Suppressor macrophage treated with lipopolysaccharide for 1 hour (primary cell): ENCODE measurements around the gene FAM53A.

ENCODE experiments used
- DNase-seq, 3 donors: peaks; one replicate each; pipeline ENCODE4 v3.0.0-alpha.2; 2020 to 2022

FAM53A gene

DNA sequence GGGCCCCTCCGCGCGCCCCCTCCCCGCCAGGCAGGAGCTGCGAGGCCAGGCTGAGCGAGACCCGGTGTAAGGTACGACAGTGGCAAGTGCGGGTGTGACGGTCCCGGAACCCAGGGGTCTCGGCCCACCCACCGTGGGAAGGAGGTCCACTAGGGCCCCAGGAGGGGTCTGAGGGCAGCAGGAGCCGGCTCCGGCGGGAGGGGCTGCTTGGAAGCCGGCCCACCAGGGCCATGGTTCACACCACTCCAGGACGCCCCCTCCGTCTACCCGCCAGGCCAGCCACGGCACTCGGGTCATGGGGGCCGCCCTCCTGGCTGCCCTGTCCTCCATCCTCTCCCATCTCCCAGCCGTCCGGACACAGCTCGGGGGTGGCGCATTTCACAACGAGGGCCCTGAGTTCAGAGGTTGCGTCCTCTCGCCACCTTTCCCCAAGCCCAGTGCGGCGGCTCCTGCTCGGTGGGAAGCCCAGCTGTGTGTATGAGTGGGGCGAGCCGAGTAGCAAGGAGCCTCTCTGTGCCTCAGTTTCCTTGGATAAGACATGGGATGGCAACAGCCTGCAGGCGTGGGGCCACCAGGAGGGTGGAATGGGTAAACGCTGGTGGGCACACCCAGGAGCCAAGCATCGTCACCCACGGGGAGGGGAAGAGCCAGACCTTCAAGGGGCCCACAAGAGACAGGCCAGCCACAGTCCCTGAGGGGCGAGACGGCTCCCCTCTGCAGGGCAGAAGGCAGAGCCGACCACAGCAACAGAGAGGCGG, 81.3 kb downstream of the FAM53A start:
- DNase-seq, result no peak

DNA sequence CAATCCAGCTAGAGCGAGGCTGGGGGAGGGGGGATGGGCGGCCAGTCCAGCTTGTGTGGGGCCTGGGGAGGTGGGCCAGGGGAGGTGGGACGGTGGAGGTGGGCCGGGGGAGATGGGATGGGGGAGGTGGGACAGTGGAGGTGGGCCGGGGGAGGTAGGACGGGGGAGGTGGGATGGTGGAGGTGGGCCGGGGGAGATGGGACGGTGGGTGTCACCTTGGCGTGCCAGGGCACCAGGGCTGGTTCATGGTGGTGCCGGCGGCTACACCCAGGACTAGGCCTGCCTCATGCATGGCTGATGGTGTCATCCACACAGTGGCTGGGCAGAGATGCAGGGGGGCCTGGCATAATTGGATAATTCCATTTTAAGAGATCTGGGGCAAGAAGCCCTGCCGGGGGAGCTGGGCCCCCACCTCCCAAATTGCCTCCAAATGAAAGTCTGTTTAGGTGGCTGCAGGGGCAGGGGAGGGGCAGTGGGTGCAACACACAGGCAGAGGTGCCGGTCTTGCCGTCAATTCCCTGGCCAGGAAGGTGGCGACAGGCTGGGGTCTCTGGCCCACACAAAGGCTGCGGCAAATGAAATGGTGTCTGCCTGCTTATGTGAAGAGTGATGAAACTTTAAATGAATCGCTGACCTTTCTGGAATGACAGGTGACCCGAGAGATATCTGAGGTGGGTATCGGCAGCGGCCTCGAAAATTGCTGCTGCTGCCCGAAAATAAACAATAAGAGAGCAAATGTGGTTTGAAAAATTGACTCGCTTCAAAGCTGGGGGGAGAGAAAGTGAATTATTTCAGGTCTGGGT, 82.1 kb downstream of the FAM53A start:
- no peak for DNase-seq

DNA sequence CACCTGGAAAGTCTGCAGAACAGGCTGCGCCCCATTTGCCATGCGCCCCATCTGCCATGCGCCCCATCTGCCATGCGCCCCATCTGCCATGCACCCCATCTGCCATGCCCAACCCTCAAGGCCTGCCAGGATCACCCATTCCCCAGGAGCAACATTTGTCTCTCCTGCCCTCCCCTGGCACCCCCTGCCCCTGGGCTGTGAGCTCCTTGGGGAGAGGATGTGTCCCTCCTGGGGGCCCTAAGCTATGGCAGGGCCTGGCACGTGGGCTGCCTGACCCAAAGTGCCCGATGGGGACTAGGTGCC, 82.6 kb downstream of the FAM53A start:
- DNase-seq, result no peak

DNA sequence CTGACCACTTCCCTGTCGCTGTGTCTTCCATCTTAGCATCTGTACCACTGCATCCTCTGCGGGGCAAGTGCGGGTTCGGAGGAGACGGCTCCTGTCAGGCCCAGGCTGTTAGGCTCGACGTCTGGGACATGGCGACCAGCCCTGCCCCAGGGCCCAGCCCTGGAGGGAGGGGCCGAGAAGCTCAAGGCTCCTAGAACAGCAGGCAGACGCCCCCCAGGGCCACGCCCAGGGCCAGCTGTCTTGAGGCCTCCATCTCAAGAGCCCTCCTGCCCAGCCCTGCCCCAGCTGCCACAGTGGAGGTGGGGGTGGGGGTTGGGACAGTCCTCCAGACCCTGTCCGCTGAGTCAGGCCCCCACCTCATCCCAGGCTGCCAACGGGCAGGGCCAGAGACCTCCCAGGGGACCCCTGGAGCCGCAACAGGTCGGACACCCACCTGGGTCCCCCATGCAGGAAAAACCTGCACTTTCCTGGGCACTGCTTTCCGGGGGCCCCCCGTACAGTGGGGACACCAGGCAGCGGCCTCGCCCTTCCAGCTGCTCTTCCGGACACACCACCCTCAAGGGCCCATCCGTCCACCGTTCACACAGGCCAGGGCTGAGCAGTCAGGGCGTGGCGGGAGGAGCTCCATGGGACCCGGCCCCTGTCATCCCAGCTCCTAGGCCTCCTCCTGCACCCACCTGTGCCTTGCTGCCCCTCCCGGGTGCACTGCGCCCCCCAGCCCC, 83.1 kb downstream of the FAM53A start:
- no peak for DNase-seq

DNA sequence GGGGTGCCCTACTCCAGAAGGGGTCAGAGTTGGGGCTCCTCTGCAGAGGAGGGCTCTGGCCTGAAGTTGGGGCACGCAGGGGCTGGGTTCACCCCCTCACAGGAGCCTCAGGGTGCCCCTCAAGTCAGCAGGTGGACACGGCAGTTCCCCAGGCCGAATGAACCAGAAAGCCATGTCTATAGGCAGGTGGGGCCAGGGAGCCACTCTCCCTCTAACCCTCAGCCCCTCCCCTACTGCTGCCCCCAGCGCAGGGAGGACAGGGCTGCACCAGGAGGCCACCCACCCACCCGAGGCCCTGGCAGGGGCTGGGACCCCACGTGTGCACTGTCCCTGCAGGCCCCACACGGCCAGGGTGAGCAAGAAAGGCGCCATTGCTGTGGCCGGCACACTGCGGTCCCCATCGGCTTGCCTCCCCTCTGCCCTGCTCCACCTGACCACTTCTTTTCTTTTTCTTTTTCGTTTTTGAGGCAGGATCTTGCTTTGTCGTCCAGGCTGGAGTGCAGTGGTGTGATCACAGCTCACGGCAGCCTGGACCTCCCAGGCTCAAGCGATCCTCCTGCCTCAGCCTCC, 83.8 kb downstream of the FAM53A start:
- DNase-seq, result no peak

DNA sequence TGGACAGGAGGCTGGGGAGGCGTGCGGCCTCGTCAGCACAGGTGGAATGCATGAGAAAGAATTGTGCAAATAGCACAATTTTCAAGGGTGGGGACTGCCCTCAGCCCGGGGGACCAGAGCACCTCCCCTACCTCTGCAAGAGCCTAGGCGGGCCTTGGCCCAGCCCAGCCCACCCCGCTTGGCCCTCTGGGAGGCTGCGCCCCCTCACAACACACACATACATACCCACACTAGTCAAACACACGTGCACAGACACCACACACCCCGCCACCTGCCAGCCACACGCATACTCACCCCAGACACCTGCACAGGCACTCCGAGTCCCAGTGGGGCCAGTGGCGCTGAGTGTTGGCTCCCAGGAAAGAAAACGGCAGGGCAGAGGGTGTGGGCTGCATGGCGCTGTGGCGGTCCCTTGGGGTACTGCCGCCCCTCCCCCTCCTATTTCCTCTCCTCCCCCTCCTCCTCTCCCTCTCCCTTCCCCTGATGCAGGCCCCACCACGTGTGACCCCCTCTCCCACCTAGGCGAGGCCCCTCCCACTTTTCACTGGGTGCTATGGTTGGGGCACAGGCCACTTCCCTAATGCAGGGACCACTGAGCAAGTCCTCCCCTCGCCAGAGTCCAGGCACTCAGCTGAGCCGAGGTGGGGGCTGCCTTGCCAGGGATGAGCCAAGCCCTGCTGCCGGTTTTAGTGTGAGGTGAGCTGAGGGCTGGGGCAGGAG, 84.5 kb downstream of the FAM53A start:
- no peak for DNase-seq

DNA sequence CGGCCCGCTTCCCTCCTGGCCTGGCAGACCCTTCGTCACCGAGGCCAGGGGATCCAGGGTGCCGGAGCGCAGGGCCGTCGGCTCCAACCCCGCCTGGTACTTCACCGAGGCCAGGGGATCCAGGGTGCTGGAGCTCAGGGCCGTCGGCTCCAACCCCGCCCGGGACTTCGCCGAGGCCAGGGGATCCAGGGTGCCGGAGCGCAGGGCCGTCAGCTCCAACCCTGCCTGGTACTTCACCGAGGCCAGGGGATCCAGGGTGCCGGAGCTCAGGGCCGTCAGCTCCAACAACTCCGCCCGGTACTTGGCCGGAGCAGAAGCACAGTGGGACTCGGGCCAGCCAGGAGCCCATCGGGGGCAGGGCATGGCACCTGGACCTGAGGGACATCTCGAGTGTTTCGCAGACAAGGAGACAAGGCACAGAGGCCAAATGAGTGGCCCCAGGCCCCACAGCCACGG, 85.1 kb downstream of the FAM53A start:
- no peak for DNase-seq

DNA sequence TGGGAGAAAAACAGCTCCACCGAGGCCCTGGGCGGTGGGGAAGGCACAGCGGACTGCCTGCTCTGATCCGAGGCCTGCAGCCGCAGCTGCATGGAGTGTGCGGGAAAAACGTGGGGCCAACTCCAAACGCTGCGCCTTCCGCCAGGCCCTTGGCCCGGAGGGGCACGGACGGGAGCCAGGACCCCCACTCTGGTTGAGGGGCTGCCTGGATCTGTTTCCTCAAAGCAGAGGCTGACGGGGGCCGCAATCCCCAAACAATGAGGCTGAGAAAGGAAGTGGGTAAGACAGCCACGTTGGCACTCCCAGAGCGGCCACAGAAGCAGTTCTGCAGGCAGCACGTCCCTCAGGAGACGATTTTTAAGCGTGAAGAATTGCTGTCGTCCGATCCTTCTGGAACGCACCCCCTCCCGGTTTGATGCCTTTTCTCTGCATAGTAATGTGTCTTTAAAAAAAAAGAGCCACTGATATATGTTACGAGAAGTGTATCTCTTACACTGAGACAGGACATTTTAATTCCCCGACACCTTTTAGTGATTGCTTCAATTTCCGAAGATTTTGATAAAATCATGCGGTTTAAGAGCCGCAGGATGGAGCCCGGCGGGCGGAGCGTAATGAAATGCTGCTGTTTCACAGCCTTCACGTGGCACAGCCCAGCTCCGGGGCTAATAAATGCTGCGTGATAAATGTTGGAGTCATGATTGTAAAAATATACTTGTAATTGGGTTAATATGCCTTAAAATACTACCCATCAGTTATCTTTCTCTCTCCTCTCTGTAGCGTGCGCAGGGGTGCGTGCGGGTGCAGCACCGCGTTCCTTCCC, 85.7 kb downstream of the FAM53A start:
- no peak for DNase-seq

DNA sequence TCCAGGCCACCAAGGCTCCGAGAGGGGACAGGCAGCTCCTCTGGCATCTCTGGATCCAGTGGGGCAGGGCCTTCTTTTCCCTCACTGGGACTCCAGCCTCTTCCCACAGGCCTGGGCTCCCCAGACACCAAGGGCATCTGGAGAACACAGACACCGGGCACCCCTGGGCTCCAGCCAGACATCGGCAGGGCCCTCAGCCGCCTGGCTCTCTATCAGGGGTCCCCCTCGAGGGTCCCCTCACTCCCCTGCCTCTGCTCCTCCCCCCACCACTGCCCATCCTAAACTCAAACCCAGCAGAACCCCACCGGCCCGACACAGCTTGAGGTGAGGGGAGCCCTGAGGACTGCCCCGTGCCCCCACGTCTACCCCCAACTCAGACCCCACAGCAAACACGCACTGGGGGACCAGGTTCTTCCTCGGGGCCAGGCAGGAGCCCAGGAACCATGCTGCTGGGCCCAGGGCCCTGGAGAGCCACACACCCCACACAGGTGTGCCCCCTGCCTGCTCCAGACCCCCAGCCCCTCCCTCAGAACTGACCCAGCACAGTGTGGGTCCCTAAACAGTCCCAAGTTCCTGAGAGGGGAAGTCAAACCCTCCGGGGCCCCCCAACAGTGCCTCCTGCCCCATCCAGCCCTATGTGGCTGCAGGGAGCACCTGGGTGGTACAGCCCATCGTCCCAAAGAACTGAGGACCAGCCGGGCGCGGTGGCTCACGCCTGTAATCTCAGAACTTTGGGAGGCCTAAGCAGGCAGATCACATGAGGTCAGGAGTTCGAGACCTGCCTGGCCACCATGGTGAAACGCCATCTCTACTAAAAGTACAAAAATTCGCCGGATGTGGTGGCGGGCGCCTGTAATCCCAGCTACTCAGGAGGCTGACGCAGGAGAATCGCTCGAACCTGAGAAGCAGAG, 86.8 kb downstream of the FAM53A start:
- DNase-seq, result no peak

DNA sequence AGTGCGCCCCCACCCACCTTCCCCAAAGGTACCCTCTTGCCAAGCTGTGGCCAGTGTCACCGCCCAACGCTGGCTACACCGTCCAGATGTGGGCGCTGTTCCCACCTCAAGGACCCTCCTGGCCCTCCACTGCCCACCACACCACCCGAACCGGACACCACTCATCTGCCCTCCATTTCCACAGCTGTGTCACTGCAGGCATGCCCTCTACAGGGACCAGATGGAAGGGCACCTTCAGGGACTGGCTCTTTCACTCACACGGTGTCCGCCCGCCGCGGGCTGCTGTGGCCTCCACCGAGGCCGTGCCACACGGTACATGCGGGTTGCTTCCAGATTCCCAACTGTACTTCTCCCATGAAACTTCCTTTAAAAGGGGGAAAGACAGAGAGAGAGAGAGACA, 87.7 kb downstream of the FAM53A start:
- DNase-seq, result no peak

DNA sequence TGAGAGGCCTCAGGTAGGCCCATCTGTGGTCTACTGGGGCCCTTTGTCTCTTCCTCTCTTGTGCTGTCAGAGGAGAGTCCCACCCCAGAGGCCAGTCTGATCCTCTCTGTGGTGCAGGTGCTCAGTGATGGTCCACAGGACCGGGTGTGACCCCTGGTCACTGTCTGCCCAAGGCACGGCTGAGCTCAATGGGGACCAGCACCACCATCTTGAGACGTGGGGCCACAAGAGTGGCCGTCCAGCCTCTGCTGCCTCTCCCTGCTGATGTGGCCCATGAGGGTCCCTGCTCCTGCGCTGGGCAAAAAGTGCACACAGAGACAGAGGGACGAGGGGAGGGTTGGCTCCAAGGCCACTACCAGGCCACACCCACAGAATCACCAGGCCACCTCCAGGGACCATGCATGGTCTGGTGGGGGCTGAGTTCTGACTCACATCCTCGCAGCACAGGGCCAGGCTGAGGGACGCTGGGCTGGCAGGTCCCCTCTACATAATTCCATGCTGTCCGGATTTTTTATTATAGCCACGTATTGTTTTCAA, 88.3 kb downstream of the FAM53A start:
- DNase-seq, result no peak

DNA sequence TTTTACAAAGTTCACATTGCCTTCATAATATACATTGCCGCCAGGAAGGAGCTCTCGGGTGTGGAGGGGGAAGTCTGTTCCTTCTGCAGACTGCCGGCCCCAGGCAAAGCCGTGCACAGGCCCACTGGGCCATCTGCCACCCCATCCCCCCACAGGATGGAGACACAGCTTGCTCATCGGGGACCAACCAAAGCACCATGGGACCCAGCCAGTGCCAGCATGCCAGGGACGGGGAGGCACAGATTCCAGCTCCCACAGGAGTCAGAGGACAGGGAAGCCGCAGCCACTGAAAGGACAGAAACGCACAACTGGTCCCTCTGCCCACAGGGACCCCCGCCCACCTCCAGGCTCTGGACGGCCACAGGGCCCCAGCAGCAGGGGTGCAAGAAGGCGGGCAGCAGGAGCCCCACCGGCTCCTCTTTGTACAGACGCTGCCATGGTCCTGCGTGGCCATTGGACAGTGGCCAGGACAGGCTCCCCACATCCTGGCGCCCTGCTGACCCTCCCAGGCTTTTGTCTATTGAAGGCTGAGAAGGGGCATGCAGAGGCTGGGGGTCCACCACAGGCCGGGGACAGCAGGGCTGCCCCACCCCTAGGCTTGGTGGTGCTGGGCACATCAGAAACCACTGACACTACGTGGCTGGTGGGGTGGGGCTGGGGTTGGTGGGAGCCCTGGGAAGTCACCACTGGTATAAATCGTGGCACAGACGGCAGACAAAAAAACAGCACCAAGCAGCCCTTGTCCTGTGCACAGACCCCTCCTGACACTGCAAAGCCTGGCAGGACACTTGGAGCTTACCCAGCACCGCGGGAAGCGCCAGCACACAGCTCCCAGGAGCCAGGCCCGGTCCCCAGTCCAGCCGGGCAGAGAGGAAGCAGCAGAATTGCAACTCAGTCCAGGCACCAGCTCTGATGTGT, 89.0 kb downstream of the FAM53A start:
- DNase-seq, result no peak

DNA sequence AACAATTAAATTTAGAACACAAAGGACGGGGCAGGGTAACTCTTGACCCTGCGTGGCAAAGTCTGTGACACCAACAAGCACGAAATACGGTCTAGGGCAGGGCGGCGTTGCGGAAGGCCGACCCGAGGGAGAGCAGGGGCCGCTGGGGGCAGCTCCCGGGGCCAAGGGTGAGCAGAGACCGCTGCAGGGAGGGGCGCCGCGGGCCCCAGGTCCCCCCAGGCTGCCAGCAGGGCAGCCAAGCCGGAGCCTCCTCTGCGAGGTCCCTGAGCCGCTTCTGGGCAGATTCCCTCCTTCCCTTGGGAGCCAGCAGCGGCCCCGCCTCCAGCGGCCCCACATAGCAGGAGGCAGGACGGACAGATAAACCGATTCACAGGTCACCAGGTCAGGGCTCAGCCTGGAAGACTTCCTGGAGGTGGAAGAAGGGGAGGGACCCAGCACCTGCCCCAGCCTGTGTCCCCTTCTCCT, 90.2 kb downstream of the FAM53A start:
- DNase-seq, result no peak

DNA sequence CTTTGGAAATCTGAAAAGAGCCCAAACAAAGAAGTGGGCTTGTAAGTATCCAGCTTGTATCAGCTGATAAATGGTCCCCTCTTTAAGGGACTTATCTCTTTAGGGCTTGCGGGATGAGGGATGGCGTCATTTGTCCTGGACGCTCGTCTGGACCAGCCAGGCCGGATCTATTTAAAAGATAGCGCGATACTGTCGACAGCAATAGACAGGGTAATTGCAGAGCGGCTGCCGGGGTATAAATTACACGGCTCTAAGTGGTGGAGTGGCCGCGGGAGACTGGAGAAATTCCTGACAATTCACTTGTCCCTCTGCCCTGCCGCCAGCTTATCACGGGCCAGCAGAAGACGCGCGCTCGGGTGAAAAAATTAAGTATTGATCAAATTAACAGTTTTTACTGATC, 90.7 kb downstream of the FAM53A start:
- DNase-seq, result no peak

DNA sequence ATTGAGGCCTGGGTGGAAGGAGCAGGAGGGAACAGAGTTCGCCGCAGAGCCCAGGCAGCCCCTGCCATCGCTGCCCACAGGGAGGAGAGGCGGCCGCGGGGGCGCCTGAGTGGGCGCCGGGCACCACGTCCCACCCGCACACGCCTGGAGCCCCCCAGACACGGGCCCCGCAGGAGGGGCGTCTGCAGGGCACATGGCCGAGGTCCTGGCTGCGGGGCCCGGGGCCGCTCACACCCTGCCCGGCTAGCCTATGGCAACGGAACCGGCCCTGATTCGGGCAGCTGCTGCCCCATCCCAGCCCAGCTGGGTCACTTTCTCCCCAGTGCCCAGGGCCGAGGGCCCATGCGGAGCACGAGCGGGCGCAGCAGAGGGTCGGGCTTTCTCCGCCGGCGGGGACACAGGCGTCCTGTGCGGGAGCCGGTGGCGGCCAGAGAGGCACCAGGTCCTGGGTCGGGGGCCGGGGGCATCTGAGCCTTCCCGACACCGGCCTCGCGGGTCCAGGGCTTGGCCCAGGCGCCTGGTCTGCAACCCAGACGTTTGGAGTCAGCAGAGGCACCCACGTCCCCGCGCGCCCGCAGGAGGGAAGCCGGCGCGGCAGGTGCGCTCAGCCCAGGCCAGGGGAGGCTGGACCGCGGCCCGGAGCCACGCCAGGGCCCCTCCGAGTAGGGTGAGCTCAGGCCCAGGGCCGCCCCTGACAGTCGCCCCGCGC, 91.2 kb downstream of the FAM53A start:
- no peak for DNase-seq

DNA sequence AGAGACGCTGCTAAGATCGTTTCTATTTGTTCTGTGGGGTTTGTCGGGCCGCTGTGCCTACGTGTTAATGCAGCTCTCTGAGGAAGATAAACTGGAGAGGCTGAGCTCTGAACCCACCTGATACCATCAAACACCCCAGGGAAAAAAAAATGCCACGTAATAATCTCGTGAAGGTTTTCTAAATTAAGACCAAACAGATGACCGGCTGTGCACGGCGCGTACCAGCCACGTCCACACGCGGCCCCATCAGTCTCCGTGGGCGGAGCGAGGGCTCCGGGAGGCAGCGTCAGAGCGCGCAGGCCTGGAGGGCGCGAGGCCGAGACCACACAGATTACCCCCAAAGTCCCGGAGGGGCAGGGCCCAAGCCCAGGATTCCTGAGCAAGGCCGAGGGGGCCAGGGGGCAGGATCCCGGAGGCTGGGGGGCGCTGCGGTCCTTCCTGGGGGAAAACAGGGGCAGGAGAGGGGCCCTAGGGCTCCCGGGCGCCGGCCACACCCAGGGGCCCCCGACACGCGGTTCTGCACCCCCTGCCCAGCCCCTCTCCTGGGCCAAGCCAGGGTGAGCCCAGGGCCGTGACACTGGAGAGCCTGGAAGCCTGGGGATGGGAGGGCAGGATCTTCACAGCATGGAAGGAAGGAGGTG, 91.9 kb downstream of the FAM53A start:
- DNase-seq, result no peak

DNA sequence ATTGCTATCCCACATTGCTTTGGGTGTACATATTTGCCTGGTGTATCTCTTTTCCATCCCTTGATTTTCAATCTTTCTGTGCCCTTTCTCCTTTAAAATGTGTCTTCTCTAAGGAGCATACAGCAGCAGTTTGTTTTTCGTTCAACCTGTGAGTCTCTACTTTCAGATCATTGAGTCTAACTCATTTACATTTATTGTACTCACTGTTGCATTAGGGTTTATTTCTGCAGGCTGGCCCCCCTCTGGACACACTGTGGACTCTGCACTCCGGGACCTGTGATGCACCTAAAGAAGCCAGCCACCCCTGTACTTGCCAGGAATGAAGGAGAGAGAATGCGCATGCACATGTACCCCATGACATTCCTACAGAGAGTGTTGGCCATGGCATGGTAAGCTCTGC, 93.0 kb downstream of the FAM53A start:
- DNase-seq, result no peak

DNA sequence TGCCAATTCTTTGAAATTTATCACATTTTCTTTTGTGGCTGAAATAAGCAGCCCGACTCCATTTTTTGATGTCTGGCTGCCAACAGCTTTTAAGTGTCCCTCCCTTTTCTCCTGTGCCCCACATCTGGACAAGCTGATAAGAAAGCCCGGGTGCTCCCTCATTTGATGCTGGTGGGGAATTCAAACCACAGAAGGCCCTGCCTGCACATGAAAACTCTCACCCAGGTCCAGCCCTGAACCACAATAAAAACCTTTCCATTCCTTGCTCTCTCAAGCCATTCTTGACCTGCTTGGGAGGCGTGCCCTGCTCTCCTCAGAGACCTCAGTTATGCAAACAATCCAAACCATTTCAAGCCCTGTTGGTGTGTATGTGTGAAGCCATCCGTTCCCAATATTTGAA, 93.9 kb downstream of the FAM53A start:
- DNase-seq, result no peak
